ENCODE measurements around the gene FGF18. TPM values are rescaled to one million over a fixed set of nuclear protein-coding genes. Genes with fewer than 3 reads are reported as not detected.

The FGF18 gene
- total RNA-seq (2021) = 0.94 and 1.3 TPM in 2 replicates
- long read RNA-seq, partial matches to known transcripts = 0 of 1 reads
- long read RNA-seq, other reads (novel, unspliced or antisense) = 1 of 1 reads

GRCh38 chr5:171418982-171419687 lies at the start of gene FGF18:
Gene FGF18 (plus strand): TSS chr5:171419647. CDS start chr5:171420200, 553 bp downstream.
- DNase-seq = peak; percentile 86

More at GRCh38 chr5:171418982-171419687, at the start of gene FGF18:
- H4K8ac ChIP-seq (replicated peaks; ENCODE audit: insufficient read length, low read depth, low read length) = no peak within 1 kb of the TSS
- no peak within 1 kb of the TSS for H3K23ac ChIP-seq (ENCODE audit: insufficient read length, low read depth, low read length)
- H3K23me2 ChIP-seq (ENCODE audit: insufficient read length, low read depth, low read length, poor library complexity, severe bottlenecking) = peaks cover 16% of the 10 kb centered on the region
- no peaks in the 10 kb centered on the region for H3K9me3 ChIP-seq (ENCODE audit: control insufficient read depth, low read depth, low read length)
- no peak within 1 kb of the TSS for H3K4ac ChIP-seq (ENCODE audit: low read depth, low read length)
- H4K91ac ChIP-seq (ENCODE audit: insufficient read length, low read depth, low read length) = no peak within 1 kb of the TSS
- H2AK5ac ChIP-seq (ENCODE audit: insufficient read length, low read length) = no peak within 1 kb of the TSS
- H4K20me1 ChIP-seq (ENCODE audit: control insufficient read depth, insufficient read depth, insufficient read length) = peaks cover 2% of the 10 kb centered on the region
- no peak within 1 kb of the TSS for H2BK120ac ChIP-seq (ENCODE audit: low read depth, low read length, poor library complexity, severe bottlenecking)
- peak within 1 kb of the TSS; percentile 98 for H3K4me2 ChIP-seq (ENCODE audit: insufficient read depth, insufficient read length, low read length)
- Mint-ChIP-seq H3K36me3 (ENCODE audit: insufficient read depth in 1 of 3, low read depth in 3 of 3) (peaks cover 0 to 2% (median 0%) of the 10 kb centered on the region in 3 experiments; a peak in 2 of 7 replicates), H3K9me3 (no peaks in the 10 kb centered on the region; a peak in 1 of 5 replicates), H3K27ac (peak within 1 kb of the TSS in 1 of 3 experiments; percentile 74; a peak in 1 of 7 replicates), H3K4me3 (peak within 1 kb of the TSS; percentile 67 to 89), H3K27me3 (ENCODE audit: low read depth) (peaks cover 52% of the 10 kb centered on the region), H3K4me1 (peaks cover 18 to 38% of the 10 kb centered on the region in 2 experiments)
- no peak within 1 kb of the TSS for H2BK15ac ChIP-seq (ENCODE audit: low read depth, low read length)
- H2BK5ac ChIP-seq (ENCODE audit: insufficient read length, low read length) = no peak within 1 kb of the TSS
- peaks cover 13% of the 10 kb centered on the region; the same call in 1 of the 2 replicates for H3K27me3 ChIP-seq (ENCODE audit: insufficient read depth, low read length)
- no peak within 1 kb of the TSS for H3T11ph ChIP-seq (ENCODE audit: low read length)
- peak; percentile 38; the same call in 1 of the 3 replicates for TF ChIP-seq CTCF (conservative IDR thresholded peaks at IDR 0.05)
- H3K18ac ChIP-seq (ENCODE audit: insufficient read length, low read depth, low read length) = no peak within 1 kb of the TSS
- H2BK20ac ChIP-seq (ENCODE audit: low read depth, low read length, poor library complexity, severe bottlenecking) = no peak within 1 kb of the TSS
- WGBS (ENCODE audit: extremely low coverage, insufficient read length, low lambda C conversion rate) = no CpG with 5 or more reads among the region's 74 CpGs
- H3K79me2 ChIP-seq (ENCODE audit: insufficient read depth, low read length) = no peaks in the 10 kb centered on the region
- H2AFZ ChIP-seq (ENCODE audit: low read length) = no peak within 1 kb of the TSS
- H3K4me1 ChIP-seq (ENCODE audit: insufficient read depth, low read length) = no peaks in the 10 kb centered on the region; the same call in 1 of the 2 replicates
- no peak within 1 kb of the TSS for H3K9ac ChIP-seq (ENCODE audit: extremely low read depth, insufficient read length, low read length)
- H3K79me1 ChIP-seq (ENCODE audit: insufficient read depth, low read depth, low read length, poor library complexity, severe bottlenecking) = no peaks in the 10 kb centered on the region
- peak within 1 kb of the TSS; percentile 76 for H3K14ac ChIP-seq (ENCODE audit: insufficient read depth, low read length)
- H3K27ac ChIP-seq (ENCODE audit: insufficient read length, low read depth, low read length) = no peak within 1 kb of the TSS
- H4K5ac ChIP-seq (ENCODE audit: insufficient read length, low read depth, low read length) = no peak within 1 kb of the TSS
- H2BK12ac ChIP-seq (ENCODE audit: insufficient read length, low read depth, low read length) = no peak within 1 kb of the TSS
- no peak within 1 kb of the TSS for H3K56ac ChIP-seq (ENCODE audit: insufficient read length, low read depth, low read length)
